ENCODE data around the gene DCAKD.

Gene DCAKD

GRCh38 chr17:45051060-45051719, at the start of gene DCAKD:
DCAKD (minus strand) TSS chr17:45051632; CDS start chr17:45034885, 16,747 bp downstream.
- DNase-seq (ENCODE audit: extremely low spot score), result peak; percentile 94
- ChIA-PET CTCF (interaction anchor here (0.8 to 2.4 kb wide), 8 partner anchors 14 to 275 kb away, joined by 3 to 8 read pairs (median 4); partner anchors contain the start of gene ACBD4), POLR2A (interaction anchor here (0.5 to 1.0 kb wide), 3 partner anchors 11 to 892 kb away, joined by 3 to 5 read pairs (median 3); no protein-coding TSS in a partner anchor)
- no peak for TF ChIP-seq CTCF (IDR thresholded peaks at IDR 0.05; ENCODE audit: control extremely low read depth, extremely low read depth, low read depth, missing control alignments)

GRCh38 chr17:45098869-45099616, 47.6 kb upstream of the DCAKD start:
- ChIA-PET POLR2A (no interaction called here), CTCF (interaction anchor here (0.7 to 6.9 kb wide), 47 partner anchors 10 to 337 kb away, joined by 3 to 87 read pairs (median 5); partner anchors contain the start of genes ACBD4, GFAP and NMT1)
- peak; percentile 75 for TF ChIP-seq CTCF (IDR thresholded peaks at IDR 0.05; ENCODE audit: control extremely low read depth, extremely low read depth, low read depth, missing control alignments)
- peak; percentile 89 for DNase-seq (ENCODE audit: extremely low spot score)

- POLR2A ChIA-PET, result no interaction called here
- no peak for DNase-seq (ENCODE audit: extremely low spot score)
- TF ChIP-seq CTCF (IDR thresholded peaks at IDR 0.05; ENCODE audit: control extremely low read depth, extremely low read depth, low read depth, missing control alignments), result no peak
- CTCF ChIA-PET, result interaction anchor here (0.7 to 6.9 kb wide), 37 partner anchors 9 to 321 kb away, joined by 3 to 87 read pairs (median 7); partner anchors contain the start of genes ACBD4, GFAP and NMT1
Measured at GRCh38 chr17:45098081-45098868, 46.8 kb upstream of the DCAKD start.

GRCh38 chr17:45096926-45097325, 45.5 kb upstream of the DCAKD start:
- POLR2A ChIA-PET, result no interaction called here
- TF ChIP-seq CTCF (IDR thresholded peaks at IDR 0.05; ENCODE audit: control extremely low read depth, extremely low read depth, low read depth, missing control alignments), result no peak
- DNase-seq (ENCODE audit: extremely low spot score), result no peak
- CTCF ChIA-PET, result interaction anchor here (1.0 to 5.2 kb wide), 7 partner anchors 9 to 232 kb away, joined by 3 to 30 read pairs (median 5); no protein-coding TSS in a partner anchor

GRCh38 chr17:45096141-45096540, 44.7 kb upstream of the DCAKD start:
- CTCF ChIA-PET, result interaction anchor here (1.0 to 5.2 kb wide), 8 partner anchors 10 to 232 kb away, joined by 3 to 30 read pairs (median 4); no protein-coding TSS in a partner anchor
- peak; percentile 37 for TF ChIP-seq CTCF (IDR thresholded peaks at IDR 0.05; ENCODE audit: control extremely low read depth, extremely low read depth, low read depth, missing control alignments)
- DNase-seq (ENCODE audit: extremely low spot score), result no peak
- POLR2A ChIA-PET, result no interaction called here

All from GM10248 (cell line).